CD8-positive, alpha-beta memory T cell (primary cell): ENCODE data around the gene TMA7. TPM values are rescaled to one million over a fixed set of nuclear protein-coding genes. Genes with fewer than 3 reads are reported as not detected.

Experiments used
- CTCF ChIA-PET: fragments of 350-600 bp; sonication (Branson Sonifier 250); formaldehyde crosslinking; loops from one replicate; lab custom pipeline; 2021; ENCODE audit warnings: antibody characterized with exemption; lab: Charles Lee
- POLR2A ChIA-PET: fragments of 350-600 bp; sonication (Branson Sonifier 250); formaldehyde crosslinking; loops from one replicate; lab custom pipeline; 2021; ENCODE audit warnings: antibody characterized with exemption; lab: Charles Lee
- DNase-seq, 5 donors: peaks; one replicate each; pipeline versions ENCODE4 v3.0.0 to v3.0.0-alpha.2; 2020 to 2022; ENCODE audit warnings: mixed read lengths in 1 of 5
- H3K27ac ChIP-seq: one replicate; pipeline ENCODE4 v1.7.0; 2013; ENCODE audit warnings: low read depth, mild to moderate bottlenecking, low read length, moderate library complexity
- H3K27me3 ChIP-seq: 2 replicates; pipeline ENCODE4 v1.7.0; 2013; ENCODE audit warnings: low read length, mild to moderate bottlenecking; ENCODE audit not compliant: insufficient read depth, poor library complexity, severe bottlenecking
- H3K36me3 ChIP-seq: 2 replicates; pipeline ENCODE4 v1.7.0; 2013; ENCODE audit warnings: mild to moderate bottlenecking, low read length, moderate library complexity; ENCODE audit not compliant: insufficient read depth
- H3K4me1 ChIP-seq: 2 replicates; pipeline ENCODE4 v1.7.0; 2013; ENCODE audit warnings: mild to moderate bottlenecking, low read length, moderate library complexity; ENCODE audit not compliant: insufficient read depth
- H3K4me3 ChIP-seq: 2 replicates; pipeline ENCODE4 v1.7.0; 2013; ENCODE audit warnings: mild to moderate bottlenecking, low read length
- H3K9me3 ChIP-seq: 2 replicates; pipeline ENCODE4 v1.7.0; 2013; ENCODE audit warnings: mild to moderate bottlenecking, low read length
- H3K27ac Mint-ChIP-seq, 8 donors: one replicate each; pipeline ENCODE4 v1.8.0; 2020 to 2021; ENCODE audit warnings: mixed read lengths in 8 of 8, mild to moderate bottlenecking in 6 of 8, inconsistent platforms in 3 of 8, moderate library complexity in 3 of 8
- H3K27me3 Mint-ChIP-seq, 2 donors: one replicate each; pipeline ENCODE4 v1.8.0; 2020 to 2021; ENCODE audit warnings: mixed read lengths in 2 of 2, mild to moderate bottlenecking in 1 of 2, moderate library complexity in 1 of 2
- H3K36me3 Mint-ChIP-seq, 3 donors: one replicate each; pipeline ENCODE4 v1.8.0; 2020 to 2021; ENCODE audit warnings: mixed read lengths in 3 of 3, inconsistent platforms in 1 of 3, mild to moderate bottlenecking in 1 of 3
- H3K4me1 Mint-ChIP-seq, 3 donors: one replicate each; pipeline ENCODE4 v1.8.0; 2020 to 2021; ENCODE audit warnings: mixed read lengths in 3 of 3, inconsistent platforms in 1 of 3, mild to moderate bottlenecking in 1 of 3
- H3K4me3 Mint-ChIP-seq, 7 donors: one replicate each; pipeline ENCODE4 v1.8.0; 2020 to 2021; ENCODE audit warnings: mixed read lengths in 7 of 7, mild to moderate bottlenecking in 6 of 7, moderate library complexity in 4 of 7, inconsistent platforms in 2 of 7
- H3K9me3 Mint-ChIP-seq, 5 donors: one replicate each; pipeline ENCODE4 v1.8.0; 2020 to 2022; ENCODE audit warnings: mixed read lengths in 5 of 5, mild to moderate bottlenecking in 3 of 5, moderate library complexity in 2 of 5, inconsistent platforms in 1 of 5
- polyA plus RNA-seq: library from polyadenylated mRNA; unstranded; fragments of 300-500 nt; fragmentation: Illumina TruSeq; gene quantifications from one replicate; pipeline ENCODE4 v1.2.3, GENCODE V29; 2021
- total RNA-seq, 2 experiments: library from RNA; stranded (reverse); gene quantifications; one replicate each; pipeline ENCODE4 v1.2.3, GENCODE V29; 2021

TMA7 gene
- total and polyA plus RNA-seq, 3 experiments from 2014 or later = 420 to 826 (median 494) TPM

DNA sequence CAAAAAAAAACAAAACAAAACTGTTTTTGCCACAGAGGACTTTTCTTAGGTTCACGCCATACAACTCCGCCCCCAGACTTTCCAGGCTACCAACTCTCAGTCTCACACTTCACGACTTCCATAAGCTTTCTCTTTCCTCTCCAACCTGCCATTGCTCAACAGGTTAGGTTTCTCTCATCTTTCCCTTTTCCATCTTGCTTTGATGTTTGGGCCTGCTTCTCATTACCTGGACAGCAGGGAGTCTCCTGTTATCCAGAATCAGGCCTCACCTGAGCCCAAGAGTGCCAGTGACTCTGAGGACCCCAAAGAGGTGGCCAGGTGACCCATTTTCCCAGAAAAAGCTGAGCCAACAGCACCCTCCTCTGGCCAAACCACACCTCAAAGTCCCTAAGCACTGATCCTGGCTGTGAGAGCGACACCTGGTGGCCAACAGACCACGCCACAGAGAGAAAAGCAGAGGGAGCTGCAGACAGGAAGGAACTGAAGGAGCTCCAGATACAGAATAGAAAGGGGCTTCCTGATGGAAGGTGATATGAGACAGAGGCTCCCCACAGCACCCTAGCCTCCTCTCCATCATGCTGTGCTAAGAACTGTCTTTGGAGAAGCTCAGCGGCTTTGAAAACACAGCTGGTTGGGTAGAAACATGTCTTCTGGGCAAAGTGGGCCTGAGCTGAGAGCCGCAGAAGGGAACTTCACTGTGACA is 4.1 kb upstream of the TMA7 start:
- CTCF ChIA-PET = interaction anchor here (0.5 to 6.4 kb wide), 65 partner anchors 8 to 1304 kb away, joined by 3 to 176 read pairs (median 6); partner anchors contain the start of genes ARIH2, ATRIP, NME6 and PFKFB4
- no peaks in the 10 kb centered on the region for H3K27me3 ChIP-seq
- no peak overlapping the region for H3K27ac Mint-ChIP-seq
- H3K9me3 Mint-ChIP-seq = no peaks in the 10 kb centered on the region
- peaks cover 0 to 3% of the 10 kb centered on the region in 2 donors for H3K27me3 Mint-ChIP-seq
- H3K4me1 ChIP-seq = peaks cover 29% of the 10 kb centered on the region
- H3K4me1 Mint-ChIP-seq = peaks cover 22 to 41% (median 26%) of the 10 kb centered on the region in 3 donors
- H3K36me3 ChIP-seq = peaks cover 4% of the 10 kb centered on the region
- peaks cover 0 to 33% (median 0%) of the 10 kb centered on the region in 3 donors for H3K36me3 Mint-ChIP-seq
- H3K27ac ChIP-seq = no peak overlapping the region
- H3K4me3 ChIP-seq = no peak overlapping the region
- H3K9me3 ChIP-seq = no peaks in the 10 kb centered on the region
- no peak overlapping the region for H3K4me3 Mint-ChIP-seq
- POLR2A ChIA-PET = interaction anchor here (0.5 to 1.5 kb wide), 7 partner anchors 9 to 77 kb away, joined by 3 to 7 read pairs (median 4); no protein-coding TSS in a partner anchor
- peak; percentile 77 to 90 (median 81) for DNase-seq

- no peak overlapping the region for H3K27ac Mint-ChIP-seq
- CTCF ChIA-PET = interaction anchor here (0.5 to 6.4 kb wide), 65 partner anchors 8 to 1304 kb away, joined by 3 to 176 read pairs (median 6); partner anchors contain the start of genes ARIH2, ATRIP, NME6 and PFKFB4
- DNase-seq = no peak
- no peaks in the 10 kb centered on the region for H3K9me3 Mint-ChIP-seq
- Histone ChIP-seq H3K27ac (no peak overlapping the region), H3K27me3 (no peaks in the 10 kb centered on the region), H3K4me3 (no peak overlapping the region), H3K9me3 (no peaks in the 10 kb centered on the region), H3K4me1 (peaks cover 33% of the 10 kb centered on the region), H3K36me3 (peaks cover 6% of the 10 kb centered on the region)
- POLR2A ChIA-PET = interaction anchor here (0.7 to 1.5 kb wide), 6 partner anchors 9 to 77 kb away, joined by 3 to 5 read pairs (median 4); no protein-coding TSS in a partner anchor
- peaks cover 0 to 35% (median under 1%) of the 10 kb centered on the region in 3 donors for H3K36me3 Mint-ChIP-seq
- H3K27me3 Mint-ChIP-seq = peaks cover 0 to 3% of the 10 kb centered on the region in 2 donors
- no peak overlapping the region for H3K4me3 Mint-ChIP-seq
- peaks cover 23 to 43% (median 31%) of the 10 kb centered on the region in 3 donors for H3K4me1 Mint-ChIP-seq
These were observed 3.6 kb upstream of the TMA7 start for GRCh38 chr3:48436477-48436787.

DNA sequence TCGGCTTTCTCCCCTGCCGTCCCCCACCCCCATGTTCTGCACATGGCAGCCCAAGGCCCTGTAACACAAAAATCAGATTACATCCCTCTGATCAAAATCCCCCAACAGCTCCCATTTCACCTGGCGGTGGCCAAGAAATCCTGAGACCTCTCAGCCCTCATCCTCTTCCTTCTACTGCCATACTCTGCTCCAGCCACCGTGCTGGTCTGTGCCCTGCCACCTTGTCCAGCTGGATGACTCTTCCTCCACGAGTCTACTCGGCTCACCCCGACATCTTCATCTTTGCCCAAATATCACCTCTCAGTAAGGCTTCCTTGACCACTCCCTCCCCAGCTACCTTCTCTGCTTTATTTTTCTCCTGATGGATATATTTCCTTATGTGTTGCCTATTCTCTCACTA is 3.2 kb upstream of the TMA7 start:
- Histone ChIP-seq H3K4me1 (peaks cover 37% of the 10 kb centered on the region), H3K9me3 (no peaks in the 10 kb centered on the region), H3K27ac (no peak overlapping the region), H3K36me3 (peaks cover 10% of the 10 kb centered on the region), H3K27me3 (no peaks in the 10 kb centered on the region), H3K4me3 (no peak overlapping the region)
- no peaks in the 10 kb centered on the region for H3K27me3 Mint-ChIP-seq
- peaks cover 27 to 45% (median 35%) of the 10 kb centered on the region in 3 donors for H3K4me1 Mint-ChIP-seq
- no peak overlapping the region for H3K4me3 Mint-ChIP-seq
- DNase-seq = no peak
- CTCF ChIA-PET = interaction anchor here (0.5 to 6.4 kb wide), 34 partner anchors 9 to 1305 kb away, joined by 3 to 176 read pairs (median 10); partner anchors contain the start of genes ARIH2, ATRIP, PFKFB4 and SHISA5
- H3K9me3 Mint-ChIP-seq = no peaks in the 10 kb centered on the region
- H3K36me3 Mint-ChIP-seq = peaks cover 0 to 36% (median 3%) of the 10 kb centered on the region in 3 donors
- no peak overlapping the region for H3K27ac Mint-ChIP-seq
- POLR2A ChIA-PET = interaction anchor here (0.9 kb wide), 2 partner anchors 70 to 72 kb away, joined by 3 read pairs; no protein-coding TSS in a partner anchor

GRCh38 chr3:48437812-48438211 is 2.2 kb upstream of the TMA7 start:
- H3K27ac Mint-ChIP-seq = peak overlapping the region in 3 of 8 donors; percentile 38 to 99 (median 51)
- POLR2A ChIA-PET = no interaction called here
- H3K36me3 ChIP-seq = peaks cover 14% of the 10 kb centered on the region
- peaks cover 0 to 38% (median 3%) of the 10 kb centered on the region in 3 donors for H3K36me3 Mint-ChIP-seq
- H3K4me1 ChIP-seq = peaks cover 41% of the 10 kb centered on the region
- H3K4me3 ChIP-seq = no peak overlapping the region
- H3K27me3 ChIP-seq = no peaks in the 10 kb centered on the region
- H3K27me3 Mint-ChIP-seq = no peaks in the 10 kb centered on the region
- H3K4me1 Mint-ChIP-seq = peaks cover 32 to 53% (median 41%) of the 10 kb centered on the region in 3 donors
- no peaks in the 10 kb centered on the region for H3K9me3 Mint-ChIP-seq
- no peak overlapping the region for H3K4me3 Mint-ChIP-seq
- DNase-seq = peak in 1 of 5 donors; percentile 8
- CTCF ChIA-PET = interaction anchor here (2.2 to 6.4 kb wide), 3 partner anchors 33 to 92 kb away, joined by 5 to 176 read pairs (median 69); a partner anchor contains a TSS
- H3K9me3 ChIP-seq = no peaks in the 10 kb centered on the region
- H3K27ac ChIP-seq = no peak overlapping the region

DNA sequence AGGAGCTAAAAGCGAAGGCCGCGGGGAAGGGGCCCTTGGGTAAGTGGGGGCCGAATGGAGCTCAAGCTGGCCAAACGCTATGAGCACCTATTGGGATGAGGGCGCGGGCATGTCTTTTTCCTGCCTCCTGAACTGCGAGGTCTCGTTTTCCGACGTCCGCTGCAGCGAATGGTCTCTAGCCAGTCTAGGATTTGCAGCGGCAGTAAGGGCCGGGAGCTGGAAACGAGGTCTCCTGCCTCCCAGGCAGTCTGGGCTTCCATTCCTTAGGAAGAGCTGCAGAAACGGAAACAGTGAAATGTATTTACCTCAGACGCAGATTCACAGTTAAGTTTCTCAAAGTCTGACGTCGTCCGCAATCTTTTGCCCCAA is 517 bp downstream of the TMA7 start:
- peaks cover 35% of the 10 kb centered on the region for H3K4me1 ChIP-seq
- Mint-ChIP-seq H3K4me3 (peak overlapping the region; percentile 84 to 99 (median 93)), H3K4me1 (peaks cover 30 to 50% (median 34%) of the 10 kb centered on the region in 3 donors), H3K36me3 (peaks cover 0 to 45% (median 5%) of the 10 kb centered on the region in 3 donors), H3K27me3 (no peaks in the 10 kb centered on the region), H3K9me3 (no peaks in the 10 kb centered on the region), H3K27ac (peak overlapping the region in 6 of 8 donors; percentile 96 to 100 (median 100))
- no peaks in the 10 kb centered on the region for H3K9me3 ChIP-seq
- POLR2A ChIA-PET = interaction anchor here (0.8 to 3.0 kb wide), 6 partner anchors 32 to 172 kb away, joined by 3 to 18 read pairs (median 4); partner anchors contain the start of gene SHISA5
- CTCF ChIA-PET = interaction anchor here (1.1 to 2.4 kb wide), 10 partner anchors 8 to 117 kb away, joined by 3 to 17 read pairs (median 8); partner anchors contain the start of genes PFKFB4, PLXNB1 and SHISA5
- H3K27me3 ChIP-seq = no peaks in the 10 kb centered on the region
- H3K27ac ChIP-seq = peak overlapping the region; percentile 96
- peaks cover 17% of the 10 kb centered on the region for H3K36me3 ChIP-seq
- peak overlapping the region; percentile 62 for H3K4me3 ChIP-seq
- DNase-seq = peak in 2 of 5 donors; percentile 13 to 28

- CTCF ChIA-PET = interaction anchor here (1.1 to 2.3 kb wide), 3 partner anchors 16 to 65 kb away, joined by 3 to 7 read pairs (median 4); no protein-coding TSS in a partner anchor
These were observed 1.9 kb downstream of the TMA7 start for GRCh38 chr3:48441940-48442339.

DNA sequence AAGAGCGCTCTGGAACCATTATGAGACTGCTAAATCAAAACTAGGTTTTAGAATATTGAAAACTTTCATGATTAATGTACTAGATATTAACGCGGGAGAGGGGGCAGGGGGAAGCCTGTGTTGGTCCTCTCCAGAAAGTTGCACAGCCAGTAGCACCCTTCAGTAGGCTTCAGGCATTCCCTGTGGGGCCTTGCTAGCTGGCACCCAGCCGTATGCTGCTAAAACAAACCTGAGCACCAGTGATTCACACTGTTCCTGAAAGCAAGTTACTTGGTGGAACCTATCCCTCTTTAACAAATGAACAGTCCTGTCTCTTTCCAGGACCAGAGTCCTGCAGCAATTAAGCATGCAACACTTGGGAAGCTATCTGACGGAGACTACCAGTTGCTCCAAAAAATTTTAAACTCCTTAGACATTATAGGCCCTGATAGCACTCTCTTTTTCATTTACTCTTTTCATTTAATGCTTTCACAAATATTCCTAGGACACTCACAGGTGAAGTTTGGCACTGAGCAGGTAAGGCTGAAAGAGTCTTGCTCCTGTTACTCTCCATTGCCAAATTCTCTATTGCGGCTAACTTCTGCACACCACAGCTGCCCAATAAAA is 5.3 kb downstream of the TMA7 start:
- Mint-ChIP-seq H3K4me1 (peaks cover 33 to 58% (median 45%) of the 10 kb centered on the region in 3 donors), H3K27me3 (no peaks in the 10 kb centered on the region), H3K4me3 (peak overlapping the region; percentile 84 to 94 (median 88)), H3K27ac (peak overlapping the region; percentile 91 to 96 (median 95)), H3K9me3 (no peaks in the 10 kb centered on the region), H3K36me3 (peaks cover 0 to 51% (median 8%) of the 10 kb centered on the region in 3 donors)
- ChIA-PET POLR2A (interaction anchor here (0.6 to 1.8 kb wide), 8 partner anchors 10 to 205 kb away, joined by 3 to 10 read pairs (median 5); partner anchors contain the start of genes SHISA5 and ZNF589), CTCF (interaction anchor here (1.4 to 4.7 kb wide), 7 partner anchors 10 to 112 kb away, joined by 3 to 60 read pairs (median 7); no protein-coding TSS in a partner anchor)
- Histone ChIP-seq H3K27ac (no peak overlapping the region), H3K9me3 (no peaks in the 10 kb centered on the region), H3K4me3 (no peak overlapping the region), H3K27me3 (no peaks in the 10 kb centered on the region), H3K4me1 (peaks cover 33% of the 10 kb centered on the region), H3K36me3 (peaks cover 17% of the 10 kb centered on the region)
- DNase-seq = no peak

More at GRCh38 chr3:48441940-48442339, 1.9 kb downstream of the TMA7 start:
- POLR2A ChIA-PET = interaction anchor here (0.6 to 3.0 kb wide), 3 partner anchors 30 to 117 kb away, joined by 3 to 18 read pairs (median 4); no protein-coding TSS in a partner anchor
- Mint-ChIP-seq H3K36me3 (peaks cover 0 to 49% (median 5%) of the 10 kb centered on the region in 3 donors), H3K4me1 (peaks cover 39 to 61% (median 43%) of the 10 kb centered on the region in 3 donors), H3K4me3 (peak overlapping the region; percentile 84 to 99 (median 93)), H3K9me3 (no peaks in the 10 kb centered on the region), H3K27ac (peak overlapping the region in 6 of 8 donors; percentile 96 to 100 (median 100)), H3K27me3 (no peaks in the 10 kb centered on the region)
- DNase-seq = no peak
- H3K4me3 ChIP-seq = no peak overlapping the region
- H3K36me3 ChIP-seq = peaks cover 17% of the 10 kb centered on the region
- peaks cover 35% of the 10 kb centered on the region for H3K4me1 ChIP-seq
- no peaks in the 10 kb centered on the region for H3K9me3 ChIP-seq
- H3K27me3 ChIP-seq = no peaks in the 10 kb centered on the region
- no peak overlapping the region for H3K27ac ChIP-seq
